NCI-H1436 treated with DMSO at 0.1 percent for 48 hours (cell line): ENCODE data around the gene DNAH9.

ENCODE experiments used
- DNase-seq: peaks from one replicate; lab custom pipeline; 2025; lab: John Stamatoyannopoulos, UW

Gene DNAH9

GRCh38 chr17:11671126-11671525, 72.9 kb downstream of the DNAH9 start:
- no peak for DNase-seq

GRCh38 chr17:11682646-11683045, 84.4 kb downstream of the DNAH9 start:
- DNase-seq, result no peak

- DNase-seq, result no peak
These were observed 92.4 kb downstream of the DNAH9 start for GRCh38 chr17:11690681-11691080.

- DNase-seq, result no peak
These were observed 94.4 kb downstream of the DNAH9 start for GRCh38 chr17:11692688-11693087.

GRCh38 chr17:11693284-11693683, 95.0 kb downstream of the DNAH9 start:
- DNase-seq, result no peak

- DNase-seq, result no peak
These were observed 102.4 kb downstream of the DNAH9 start for GRCh38 chr17:11700668-11701067.

- DNase-seq, result no peak
These were observed 103.6 kb downstream of the DNAH9 start for GRCh38 chr17:11701911-11702310.

GRCh38 chr17:11704041-11704440, 105.8 kb downstream of the DNAH9 start:
- DNase-seq, result no peak

GRCh38 chr17:11705111-11705510, 106.8 kb downstream of the DNAH9 start:
- DNase-seq, result no peak

- no peak for DNase-seq
These were observed 109.3 kb downstream of the DNAH9 start for GRCh38 chr17:11707586-11707985.

GRCh38 chr17:11712456-11712855, 114.2 kb downstream of the DNAH9 start:
- DNase-seq, result no peak

- no peak for DNase-seq
These were observed 120.9 kb downstream of the DNAH9 start for GRCh38 chr17:11719203-11719602.

GRCh38 chr17:11719856-11720255, 121.6 kb downstream of the DNAH9 start:
- DNase-seq, result no peak

GRCh38 chr17:11720816-11721215, 122.5 kb downstream of the DNAH9 start:
- no peak for DNase-seq

- DNase-seq, result no peak
These were observed 132.5 kb downstream of the DNAH9 start for GRCh38 chr17:11730747-11731146.

- DNase-seq, result no peak
These were observed 138.5 kb downstream of the DNAH9 start for GRCh38 chr17:11736613-11737312.

GRCh38 chr17:11737313-11737679, 139.0 kb downstream of the DNAH9 start:
- DNase-seq, result no peak

GRCh38 chr17:11738151-11738550, 139.9 kb downstream of the DNAH9 start:
- DNase-seq, result no peak

GRCh38 chr17:11739351-11739750, 141.1 kb downstream of the DNAH9 start:
- no peak for DNase-seq

- DNase-seq, result no peak
These were observed 141.6 kb downstream of the DNAH9 start for GRCh38 chr17:11739848-11740247.

GRCh38 chr17:11742886-11743285, 144.6 kb downstream of the DNAH9 start:
- DNase-seq, result no peak

GRCh38 chr17:11744696-11745095, 146.4 kb downstream of the DNAH9 start:
- DNase-seq, result no peak

- DNase-seq, result no peak
These were observed 149.2 kb downstream of the DNAH9 start for GRCh38 chr17:11747441-11747840.

GRCh38 chr17:11757815-11758214, 159.5 kb downstream of the DNAH9 start:
- no peak for DNase-seq
